Measurements from ENCODE around the gene SLC26A1. TPM values are rescaled to one million over a fixed set of nuclear protein-coding genes. Genes with fewer than 3 reads are reported as not detected.

The SLC26A1 gene
- total RNA-seq, 1 donor from 2014 or later: 2.6 TPM

- DNase-seq (ENCODE audit: low spot score, unreplicated experiment): no peak
- H3K4me1 Mint-ChIP-seq (ENCODE audit: low read depth): no peaks in the 10 kb centered on the region
- peaks cover 4% of the 10 kb centered on the region for H3K27me3 Mint-ChIP-seq
- peak overlapping the region; percentile 56 for H3K4me3 Mint-ChIP-seq (ENCODE audit: low read depth)
- no peaks in the 10 kb centered on the region for H3K9me3 Mint-ChIP-seq (ENCODE audit: low read depth)
- no peaks in the 10 kb centered on the region for H3K36me3 Mint-ChIP-seq (ENCODE audit: insufficient read depth)
- TF ChIP-seq CTCF (IDR thresholded peaks at IDR 0.05; ENCODE audit: unreplicated experiment): no peak
- no peak overlapping the region for H3K27ac Mint-ChIP-seq
Measured at GRCh38 chr4:971666-972500, 21.3 kb downstream of the SLC26A1 start.

- DNase-seq (ENCODE audit: low spot score, unreplicated experiment): no peak
- no peak overlapping the region for H3K4me3 Mint-ChIP-seq (ENCODE audit: low read depth)
- H3K36me3 Mint-ChIP-seq (ENCODE audit: insufficient read depth): peaks cover under 1% of the 10 kb centered on the region
- no peaks in the 10 kb centered on the region for H3K4me1 Mint-ChIP-seq (ENCODE audit: low read depth)
- H3K9me3 Mint-ChIP-seq (ENCODE audit: low read depth): no peaks in the 10 kb centered on the region
- no peak for TF ChIP-seq CTCF (IDR thresholded peaks at IDR 0.05; ENCODE audit: unreplicated experiment)
- peaks cover 4% of the 10 kb centered on the region for H3K27me3 Mint-ChIP-seq
- H3K27ac Mint-ChIP-seq: no peak overlapping the region
Measured at GRCh38 chr4:970854-971520, 22.2 kb downstream of the SLC26A1 start.

- Mint-ChIP-seq H3K4me3 (ENCODE audit: low read depth) (no peak overlapping the region), H3K9me3 (ENCODE audit: low read depth) (no peaks in the 10 kb centered on the region), H3K27me3 (peaks cover 4% of the 10 kb centered on the region), H3K4me1 (ENCODE audit: low read depth) (no peaks in the 10 kb centered on the region), H3K27ac (no peak overlapping the region), H3K36me3 (ENCODE audit: insufficient read depth) (peaks cover 1% of the 10 kb centered on the region)
- TF ChIP-seq CTCF (IDR thresholded peaks at IDR 0.05; ENCODE audit: unreplicated experiment): no peak
- no peak for DNase-seq (ENCODE audit: low spot score, unreplicated experiment)
Measured at GRCh38 chr4:970046-970745, 23.0 kb downstream of the SLC26A1 start.

- Mint-ChIP-seq H3K27me3 (peaks cover 4% of the 10 kb centered on the region), H3K9me3 (ENCODE audit: low read depth) (no peaks in the 10 kb centered on the region), H3K4me3 (ENCODE audit: low read depth) (no peak overlapping the region), H3K36me3 (ENCODE audit: insufficient read depth) (peaks cover 1% of the 10 kb centered on the region), H3K27ac (no peak overlapping the region), H3K4me1 (ENCODE audit: low read depth) (no peaks in the 10 kb centered on the region)
- DNase-seq (ENCODE audit: low spot score, unreplicated experiment): no peak
- no peak for TF ChIP-seq CTCF (IDR thresholded peaks at IDR 0.05; ENCODE audit: unreplicated experiment)
Measured at GRCh38 chr4:968621-969394, 24.4 kb downstream of the SLC26A1 start.

Measured in progenitor cell of endocrine pancreas (in vitro differentiated cells).